ENCODE measurements around the gene CYB5R4. TPM values are rescaled to one million over a fixed set of nuclear protein-coding genes. Genes with fewer than 3 reads are reported as not detected.
"Not testable (repeated sequence)": the region's sequence is repeated elsewhere in the genome, so short reads cannot be mapped to it uniquely, and the experiment has no call there.

Gene CYB5R4
- total RNA-seq, 4 donors from 2014 or later = 4.2 to 13.1 (median 8.3) TPM

DNA sequence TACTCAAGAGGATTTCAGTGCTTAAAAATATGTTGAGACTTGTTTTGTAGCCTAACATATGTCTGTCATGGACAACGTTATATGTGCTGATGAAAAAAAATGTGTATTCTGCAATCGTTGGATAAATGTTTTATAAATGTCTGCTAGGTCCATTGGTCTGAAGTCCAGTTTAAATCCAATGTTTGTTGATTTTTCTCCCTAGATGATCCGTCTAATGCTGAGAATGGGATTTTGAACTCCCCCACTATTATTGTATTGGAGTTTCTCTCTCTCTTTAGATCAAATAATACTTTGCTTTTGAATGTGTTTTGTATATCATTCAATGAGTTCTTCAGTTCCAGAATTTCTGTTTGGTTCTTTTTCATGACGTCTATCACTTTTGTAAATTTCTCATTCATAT lies 44.9 kb downstream of the CYB5R4 start:
- Histone ChIP-seq H3K4me1 (peaks cover 0 to 7% (median 0%) of the 10 kb centered on the region in 4 donors), H3K9me3 (peaks cover 0 to 43% (median 4%) of the 10 kb centered on the region in 4 donors), H3K36me3 (peaks cover 0 to 6% (median 0%) of the 10 kb centered on the region in 3 donors), H3K4me3 (no peak overlapping the region), H3K27me3 (no peaks in the 10 kb centered on the region), H3K27ac (no peak overlapping the region)
- 89 to 90% methylated on average over 4 of the region's 4 CpGs for WGBS, 2 donors
- TF ChIP-seq EP300 (IDR thresholded peaks at IDR 0.05) (no peak), POLR2A (IDR thresholded peaks at IDR 0.05) (no peak), CTCF (IDR thresholded peaks at IDR 0.05) (no peak)
- no peak for DNase-seq (ENCODE audit: low spot score in 2 of 2)

- TF ChIP-seq POLR2A (IDR thresholded peaks at IDR 0.05) = no peak
- no peak for TF ChIP-seq CTCF (IDR thresholded peaks at IDR 0.05)
- TF ChIP-seq EP300 (IDR thresholded peaks at IDR 0.05) = no peak
- Histone ChIP-seq H3K27me3 (no peaks in the 10 kb centered on the region), H3K36me3 (peaks cover 0 to 6% (median 0%) of the 10 kb centered on the region in 3 donors), H3K4me1 (peaks cover 0 to 7% (median 0%) of the 10 kb centered on the region in 4 donors), H3K9me3 (peaks cover 0 to 43% (median 4%) of the 10 kb centered on the region in 4 donors), H3K4me3 (no peak overlapping the region), H3K27ac (no peak overlapping the region)
- WGBS, 2 donors = 89 to 96% methylated on average over 3 to 4 of the region's 4 CpGs
- no peak for DNase-seq (ENCODE audit: low spot score in 2 of 2)
Observed at GRCh38 chr6:83905648-83906047, 46.2 kb downstream of the CYB5R4 start.

DNA sequence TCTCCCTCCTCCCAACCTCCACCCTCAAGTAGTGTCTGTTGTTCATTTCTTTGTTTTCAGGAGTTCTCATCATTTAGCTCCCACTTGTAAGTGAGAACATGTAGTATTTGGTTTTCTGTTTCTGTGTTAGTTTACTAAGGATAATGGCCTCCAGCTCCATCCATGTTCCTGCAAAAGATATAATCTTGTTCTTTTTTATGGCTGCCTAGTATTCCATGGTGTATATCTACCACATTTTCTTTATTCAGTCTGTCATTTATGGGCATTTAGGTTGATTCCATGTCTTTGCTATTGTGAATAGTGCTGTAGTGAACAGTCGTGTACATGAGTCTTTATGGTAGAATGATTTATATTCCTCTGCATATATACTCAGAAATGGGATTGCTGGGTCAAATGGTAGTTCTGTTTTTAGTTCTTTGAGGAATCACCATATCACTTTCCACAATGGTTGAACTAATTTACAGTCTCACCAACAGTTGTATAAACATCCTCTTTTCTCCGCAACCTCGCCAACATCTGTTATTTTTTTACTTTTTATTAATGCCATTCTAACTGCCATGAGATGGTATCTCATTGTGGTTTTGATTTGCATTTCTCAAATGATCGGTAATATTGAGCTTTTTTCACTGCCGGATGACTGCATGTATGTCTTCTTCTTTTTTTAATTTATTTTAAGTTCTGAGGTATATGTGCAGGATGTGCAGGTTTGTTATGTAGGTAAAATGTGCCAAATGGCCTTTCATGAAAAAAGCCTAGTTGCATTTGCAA lies 48.3 kb downstream of the CYB5R4 start:
- H3K27ac ChIP-seq; H3K36me3 ChIP-seq; H3K4me1 ChIP-seq; H3K4me3 ChIP-seq; H3K27me3 ChIP-seq; DNase-seq (ENCODE audit: low spot score in 2 of 2): not testable (repeated sequence)
- WGBS, 2 donors = 91 to 93% methylated on average over 5 of the region's 5 CpGs
- peaks cover 0 to 23% (median 3%) of the 10 kb centered on the region in 4 donors for H3K9me3 ChIP-seq

DNA sequence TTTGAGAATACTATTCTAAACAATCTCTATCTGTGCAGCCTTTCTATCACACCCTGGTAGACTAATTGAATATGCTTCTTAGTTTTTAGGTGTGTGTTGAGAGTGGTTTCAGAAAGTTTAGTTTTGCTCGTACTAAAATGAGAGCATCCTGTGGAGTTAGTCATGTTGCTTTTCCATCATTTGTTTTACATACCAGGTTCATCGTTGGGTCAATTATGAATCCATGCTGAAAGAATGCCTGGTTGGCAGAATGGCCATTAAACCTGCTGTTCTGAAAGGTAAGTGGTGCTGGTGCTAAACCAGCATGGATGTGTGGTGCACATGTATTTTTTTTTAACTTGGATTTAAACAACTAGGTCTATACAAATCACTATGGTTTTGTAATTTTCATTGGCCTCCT lies 49.3 kb downstream of the CYB5R4 start:
- peaks cover 0 to 6% (median 0%) of the 10 kb centered on the region in 3 donors for H3K36me3 ChIP-seq
- 80 to 95% methylated on average over 2 of the region's 2 CpGs for WGBS, 2 donors

DNA sequence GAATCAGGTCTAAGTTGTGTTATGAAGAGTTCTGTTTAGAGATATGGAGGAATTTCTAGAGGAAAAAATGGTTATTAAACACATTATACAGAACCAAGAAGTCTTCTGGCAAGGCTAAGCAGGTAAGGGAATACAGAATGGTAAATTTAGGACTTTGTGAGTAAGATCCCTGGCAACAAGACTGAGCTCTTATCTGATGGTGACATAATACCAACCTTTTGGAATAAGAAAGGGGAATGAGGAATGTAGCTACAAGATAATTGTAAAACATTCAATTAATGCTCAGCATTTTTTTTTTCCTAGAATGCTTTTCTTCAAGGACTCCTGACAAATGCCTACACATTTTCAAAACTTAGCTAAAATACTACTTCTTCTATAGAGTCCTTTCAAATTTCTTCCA lies 51.8 kb downstream of the CYB5R4 start:
- Histone ChIP-seq H3K36me3 (no peaks in the 10 kb centered on the region), H3K27me3 (no peaks in the 10 kb centered on the region), H3K4me3 (no peak overlapping the region), H3K27ac (no peak overlapping the region), H3K9me3 (no peaks in the 10 kb centered on the region), H3K4me1 (peaks cover 0 to 2% (median 0%) of the 10 kb centered on the region in 4 donors)
- TF ChIP-seq EP300 (IDR thresholded peaks at IDR 0.05) (no peak), CTCF (IDR thresholded peaks at IDR 0.05) (no peak), POLR2A (IDR thresholded peaks at IDR 0.05) (no peak)
- DNase-seq (ENCODE audit: low spot score in 2 of 2) = no peak

More for the DNA sequence above, 49.3 kb downstream of the CYB5R4 start:
- H3K27ac ChIP-seq = no peak overlapping the region
- TF ChIP-seq EP300 (IDR thresholded peaks at IDR 0.05) = no peak
- TF ChIP-seq POLR2A (IDR thresholded peaks at IDR 0.05) = no peak
- TF ChIP-seq CTCF (IDR thresholded peaks at IDR 0.05) = no peak
- peaks cover 0 to 14% (median 1%) of the 10 kb centered on the region in 4 donors for H3K9me3 ChIP-seq
- no peaks in the 10 kb centered on the region for H3K27me3 ChIP-seq
- H3K4me3 ChIP-seq = no peak overlapping the region
- DNase-seq (ENCODE audit: low spot score in 2 of 2) = no peak
- peaks cover 0 to 7% (median 0%) of the 10 kb centered on the region in 4 donors for H3K4me1 ChIP-seq
